GM19452 (cell line): Measurements from ENCODE around the gene SLC6A16.
"Not testable (repeated sequence)": the region's sequence is repeated elsewhere in the genome, so short reads cannot be mapped to it uniquely, and the experiment has no call there.

Experiments used
- ATAC-seq: cut with Tn5 transposase; IDR thresholded peaks from one replicate; pipeline ENCODE4 v1.9.1; 2021; ENCODE audit not compliant: unreplicated experiment

Gene SLC6A16

GRCh38 chr19:49331616-49332055 lies 6.6 kb upstream of the SLC6A16 start:
- peak; percentile 42 for ATAC-seq

GRCh38 chr19:49331187-49331586 lies 6.2 kb upstream of the SLC6A16 start:
- ATAC-seq = not testable (repeated sequence)

- no peak for ATAC-seq
Observed at GRCh38 chr19:49328741-49329140, 3.8 kb upstream of the SLC6A16 start.

- ATAC-seq = no peak
Observed at GRCh38 chr19:49327878-49328544, 3.0 kb upstream of the SLC6A16 start.

- ATAC-seq = no peak
Observed at GRCh38 chr19:49326165-49326704, 1.2 kb upstream of the SLC6A16 start.

GRCh38 chr19:49325756-49326155 lies 765 bp upstream of the SLC6A16 start:
- not testable (repeated sequence) for ATAC-seq

- ATAC-seq = no peak
Observed at GRCh38 chr19:49318296-49318695, 6.7 kb downstream of the SLC6A16 start.

GRCh38 chr19:49316284-49316683 lies 8.7 kb downstream of the SLC6A16 start:
- no peak for ATAC-seq

GRCh38 chr19:49315111-49315510 lies 9.9 kb downstream of the SLC6A16 start:
- ATAC-seq = no peak

- no peak for ATAC-seq
Observed at GRCh38 chr19:49309087-49309486, 15.9 kb downstream of the SLC6A16 start.

GRCh38 chr19:49306734-49307133 lies 18.3 kb downstream of the SLC6A16 start:
- not testable (repeated sequence) for ATAC-seq

GRCh38 chr19:49301866-49302252 lies 23.1 kb downstream of the SLC6A16 start:
- ATAC-seq = no peak

GRCh38 chr19:49301165-49301865 lies 23.7 kb downstream of the SLC6A16 start:
- ATAC-seq = no peak

GRCh38 chr19:49298653-49299052 lies 26.3 kb downstream of the SLC6A16 start:
- ATAC-seq = not testable (repeated sequence)

GRCh38 chr19:49297403-49297802 lies 27.6 kb downstream of the SLC6A16 start:
- ATAC-seq = no peak

- ATAC-seq = no peak
Observed at GRCh38 chr19:49295208-49295880, 29.6 kb downstream of the SLC6A16 start.

- ATAC-seq = no peak
Observed at GRCh38 chr19:49294401-49294800, 30.6 kb downstream of the SLC6A16 start.

GRCh38 chr19:49290517-49290916 lies 34.5 kb downstream of the SLC6A16 start:
- ATAC-seq = no peak

- not testable (repeated sequence) for ATAC-seq
Observed at GRCh38 chr19:49289286-49289685, 35.7 kb downstream of the SLC6A16 start.

- ATAC-seq = not testable (repeated sequence)
Observed at GRCh38 chr19:49288205-49288604, 36.8 kb downstream of the SLC6A16 start.

- ATAC-seq = no peak
Observed at GRCh38 chr19:49287141-49287770, 37.7 kb downstream of the SLC6A16 start.
